ENCODE results near the gene CDH13.

Gene CDH13

GRCh38 chr16:83269048-83269447 lies 642.3 kb downstream of the CDH13 start:
- DNase-seq = no peak

- no peak for DNase-seq
These were observed 642.8 kb downstream of the CDH13 start for GRCh38 chr16:83269541-83269940.

DNA sequence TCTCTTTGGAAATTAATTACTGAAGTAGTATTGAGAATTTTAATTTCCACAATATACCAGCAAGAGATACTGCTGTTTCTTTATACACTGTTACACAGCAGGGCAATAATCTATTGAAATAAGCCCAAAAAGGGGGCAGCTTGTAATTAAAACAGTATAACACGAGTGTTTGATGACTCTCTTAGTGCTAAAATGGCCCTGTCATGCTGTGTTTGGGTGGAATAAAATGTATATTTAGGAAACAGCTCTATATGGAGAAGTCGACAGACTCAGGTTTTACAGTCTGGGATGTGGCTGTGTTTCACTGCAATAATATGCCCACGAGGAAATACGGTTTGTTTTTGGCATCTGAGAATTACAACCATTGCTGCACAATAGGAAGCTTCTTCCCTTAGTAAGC lies 643.3 kb downstream of the CDH13 start:
- DNase-seq = no peak

DNA sequence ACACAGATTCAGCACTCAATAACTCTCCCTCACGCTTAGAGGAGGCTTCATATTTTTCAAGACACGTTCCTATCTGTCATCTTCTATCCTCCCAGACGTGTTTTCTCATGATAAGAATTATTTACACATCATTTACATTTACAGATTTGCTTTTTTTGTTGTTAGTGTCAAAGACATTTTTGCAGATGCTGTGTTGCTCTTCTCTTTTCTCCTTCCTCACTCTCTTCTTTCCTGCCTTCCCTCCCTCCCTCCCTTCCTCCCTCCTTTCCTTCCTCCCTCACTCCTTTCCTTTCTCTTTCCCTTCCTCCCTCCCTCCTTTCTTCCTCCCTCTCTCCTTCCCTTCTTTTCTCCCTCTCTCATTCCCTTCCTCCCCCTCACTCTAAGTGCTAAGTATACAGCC lies 643.9 kb downstream of the CDH13 start:
- DNase-seq = no peak

DNA sequence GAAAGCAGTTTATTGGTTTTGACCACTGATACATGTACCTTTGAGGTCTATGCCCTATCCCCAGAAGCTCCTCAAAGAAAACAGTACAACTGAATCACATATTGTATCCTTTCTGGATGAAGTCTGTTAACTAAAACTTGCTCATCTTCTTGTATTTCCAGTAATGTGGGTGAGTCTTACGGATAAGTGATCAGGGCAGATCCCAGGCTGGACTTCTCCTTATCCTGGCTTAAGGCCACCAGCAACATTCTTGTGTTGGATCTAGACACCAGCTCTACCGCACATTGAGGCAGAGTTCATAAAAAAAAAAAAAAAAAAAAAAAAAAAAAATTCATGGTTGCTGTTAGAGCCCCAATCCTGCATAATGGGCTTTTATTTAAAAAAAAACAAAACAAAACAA lies 644.4 kb downstream of the CDH13 start:
- DNase-seq = no peak

DNA sequence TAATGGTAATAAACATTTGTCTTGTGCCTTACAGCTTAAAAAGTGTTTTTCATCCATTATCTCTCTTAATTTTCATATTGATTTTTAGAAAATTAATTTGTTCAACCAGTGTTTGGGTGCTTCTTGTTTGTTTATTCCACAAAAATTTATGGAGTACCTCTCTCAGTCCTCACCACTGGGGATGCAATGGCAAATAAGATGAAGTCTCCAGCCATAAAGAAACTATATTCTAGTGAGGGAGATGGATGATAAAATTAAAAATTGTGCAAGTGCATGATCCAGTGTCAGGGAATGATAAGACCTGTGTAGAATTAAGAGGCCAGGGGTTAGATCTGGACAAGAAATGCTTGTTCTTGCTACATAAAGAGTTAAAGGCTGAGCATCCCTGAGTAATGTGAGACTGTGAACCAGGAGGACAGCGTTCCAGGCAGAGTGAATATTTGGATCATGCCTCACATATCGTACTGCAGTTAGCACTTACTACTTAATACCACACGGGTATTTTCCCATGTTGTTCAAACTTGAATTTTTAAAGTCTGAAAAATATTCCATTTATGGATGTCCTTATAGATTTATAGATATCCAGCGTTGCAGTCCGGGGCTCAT lies 645.3 kb downstream of the CDH13 start:
- no peak for DNase-seq

- no peak for DNase-seq
These were observed 646.1 kb downstream of the CDH13 start for GRCh38 chr16:83272843-83273242.

DNA sequence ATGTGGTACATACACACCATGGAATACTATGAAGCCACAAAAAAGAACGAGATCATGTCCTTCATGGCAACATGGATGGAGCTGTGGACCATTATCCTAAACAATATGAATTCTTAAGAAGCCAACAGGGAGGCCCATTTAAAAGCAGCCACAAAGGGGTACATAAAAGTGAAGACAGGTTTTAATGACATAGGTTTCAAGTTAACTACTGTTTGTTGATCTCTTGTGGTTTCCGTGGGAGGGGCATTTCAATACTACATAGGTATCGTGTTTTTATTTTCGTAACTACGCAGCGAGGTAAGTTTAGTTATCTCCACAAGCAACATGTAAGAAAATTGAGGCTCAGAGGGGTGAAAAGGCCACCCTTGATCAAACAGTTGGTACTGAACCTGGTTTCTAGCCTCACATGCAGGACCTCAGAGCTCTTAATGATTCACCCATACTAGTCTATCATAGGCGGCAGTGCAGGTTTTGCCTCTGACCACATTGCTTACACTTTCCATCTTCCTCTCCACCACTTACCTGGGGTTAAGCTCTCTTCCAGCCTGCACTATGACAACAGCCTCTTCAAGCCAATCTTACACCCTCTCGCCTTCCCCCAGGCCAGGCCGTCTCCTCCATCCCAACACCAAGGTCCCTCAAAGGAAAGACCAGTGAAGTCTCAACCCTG lies 646.9 kb downstream of the CDH13 start:
- DNase-seq = no peak

- no peak for DNase-seq
These were observed 652.5 kb downstream of the CDH13 start for GRCh38 chr16:83279251-83279650.

DNA sequence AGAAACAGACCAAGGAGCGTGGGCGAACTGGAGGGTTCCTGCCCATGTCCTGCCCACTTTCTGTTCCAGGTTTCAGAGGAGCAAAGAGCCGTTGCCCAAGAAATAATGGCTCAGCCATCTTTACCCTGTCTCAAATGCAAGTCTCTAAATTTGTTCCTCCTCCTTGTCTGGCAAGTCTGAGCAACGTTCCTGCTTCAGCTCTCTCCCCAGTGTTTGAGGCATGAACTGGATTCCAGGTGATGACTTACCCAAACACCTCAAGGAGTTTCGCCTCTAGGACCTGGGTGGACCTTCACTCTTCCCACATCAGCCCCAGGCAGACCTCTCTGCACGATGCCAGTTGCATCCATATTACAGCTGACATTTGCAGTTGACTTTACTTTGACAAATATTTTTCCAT lies 659.2 kb downstream of the CDH13 start:
- DNase-seq = no peak

DNA sequence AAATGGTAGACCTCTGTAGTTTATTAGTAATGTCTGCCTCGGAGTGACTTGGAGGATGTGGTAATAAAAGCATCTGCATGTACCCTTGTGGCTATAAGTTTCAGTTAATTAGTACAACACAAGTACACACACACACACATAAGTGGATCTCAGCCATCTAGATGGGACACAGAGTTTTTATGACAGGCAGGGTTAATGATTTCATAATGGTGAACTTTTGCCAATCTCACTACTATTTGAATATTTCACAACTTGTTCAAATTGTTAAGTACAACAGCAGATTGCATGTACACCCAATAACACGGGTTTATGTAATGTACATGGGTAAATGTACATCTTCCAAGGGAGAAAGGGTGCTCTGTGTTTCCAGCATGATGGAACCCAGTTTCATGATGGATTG lies 669.7 kb downstream of the CDH13 start:
- DNase-seq = no peak

- DNase-seq = no peak
These were observed 671.8 kb downstream of the CDH13 start for GRCh38 chr16:83298541-83298940.

DNA sequence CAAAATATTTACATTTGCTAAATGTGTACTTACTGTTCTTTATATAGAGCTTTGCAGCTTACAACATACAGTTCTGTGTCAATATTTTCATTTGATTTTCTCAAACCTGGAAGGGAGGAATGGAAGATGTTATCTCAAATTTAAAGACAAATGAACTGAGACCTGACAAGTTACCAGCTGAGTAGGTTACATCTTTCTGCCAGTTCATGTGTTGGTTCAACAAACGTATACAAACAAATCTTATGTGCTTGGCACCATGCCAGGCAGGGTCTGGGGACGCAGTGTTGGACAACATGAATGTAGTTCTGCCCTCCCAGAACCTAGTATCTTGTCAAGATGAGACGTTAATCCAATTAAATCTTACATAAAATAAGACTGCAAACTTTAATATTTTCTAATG lies 673.6 kb downstream of the CDH13 start:
- no peak for DNase-seq

- DNase-seq = no peak
These were observed 675.2 kb downstream of the CDH13 start for GRCh38 chr16:83301971-83302370.

- no peak for DNase-seq
These were observed 676.1 kb downstream of the CDH13 start for GRCh38 chr16:83302853-83303252.

DNA sequence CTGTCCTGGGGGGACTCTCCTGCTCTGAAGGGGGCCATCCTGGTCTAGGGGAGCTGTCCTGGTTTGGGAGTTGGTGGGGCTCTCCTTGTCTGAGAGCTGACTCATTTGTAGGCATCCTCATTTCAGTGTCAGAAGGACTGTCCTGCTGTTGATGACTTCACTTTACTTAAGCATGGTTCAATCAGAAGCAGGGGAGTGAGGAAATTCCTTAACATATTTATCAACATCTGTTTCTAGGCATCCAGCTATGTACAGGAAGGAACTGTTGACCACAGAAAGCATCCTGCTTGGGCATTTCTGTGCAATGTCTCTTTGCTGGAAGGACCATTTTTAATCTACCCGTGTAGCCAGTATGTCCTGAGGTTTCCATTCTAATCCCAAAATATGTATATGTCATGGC lies 678.3 kb downstream of the CDH13 start:
- DNase-seq = no peak

GRCh38 chr16:83306961-83307593 lies 680.3 kb downstream of the CDH13 start:
- DNase-seq = no peak

GRCh38 chr16:83307594-83307992 lies 680.8 kb downstream of the CDH13 start:
- no peak for DNase-seq

DNA sequence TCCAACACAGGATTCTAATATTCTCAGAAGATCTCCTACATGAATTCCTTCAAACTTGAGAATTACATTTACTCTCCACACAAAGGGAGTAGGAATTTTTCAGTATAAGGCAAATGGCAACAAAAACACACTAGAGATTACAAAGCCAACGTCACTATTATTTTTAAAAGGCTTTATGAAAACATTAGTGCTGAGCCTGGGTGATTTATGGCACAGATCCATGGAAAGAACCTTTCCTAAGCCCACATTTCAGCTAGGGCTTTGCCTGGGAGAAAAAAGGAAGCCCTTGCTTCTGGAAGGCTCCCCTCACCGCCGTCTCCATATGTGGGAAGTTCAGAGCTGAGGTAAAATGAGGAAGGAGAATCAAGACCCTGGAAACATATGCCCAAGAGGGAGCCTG lies 681.6 kb downstream of the CDH13 start:
- no peak for DNase-seq

DNA sequence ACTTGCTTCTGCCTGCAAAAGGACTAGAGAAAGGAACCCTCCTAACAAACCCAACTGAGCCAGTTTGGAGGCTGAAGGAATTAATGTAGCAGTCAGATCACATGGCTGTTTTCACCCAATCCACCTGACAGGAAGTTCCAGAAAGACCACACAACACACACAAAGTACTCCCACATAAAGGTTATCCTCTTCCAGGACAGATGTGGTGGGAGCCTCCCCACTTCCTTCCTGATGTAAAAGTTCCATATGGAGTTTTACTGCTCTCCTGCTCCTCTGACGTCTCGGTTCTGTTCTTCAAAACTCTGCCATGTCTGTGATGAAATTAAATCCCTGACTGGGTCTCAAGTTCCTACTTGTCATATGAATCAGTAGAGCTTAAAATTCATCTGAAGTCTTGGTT lies 684.0 kb downstream of the CDH13 start:
- DNase-seq = no peak

DNA sequence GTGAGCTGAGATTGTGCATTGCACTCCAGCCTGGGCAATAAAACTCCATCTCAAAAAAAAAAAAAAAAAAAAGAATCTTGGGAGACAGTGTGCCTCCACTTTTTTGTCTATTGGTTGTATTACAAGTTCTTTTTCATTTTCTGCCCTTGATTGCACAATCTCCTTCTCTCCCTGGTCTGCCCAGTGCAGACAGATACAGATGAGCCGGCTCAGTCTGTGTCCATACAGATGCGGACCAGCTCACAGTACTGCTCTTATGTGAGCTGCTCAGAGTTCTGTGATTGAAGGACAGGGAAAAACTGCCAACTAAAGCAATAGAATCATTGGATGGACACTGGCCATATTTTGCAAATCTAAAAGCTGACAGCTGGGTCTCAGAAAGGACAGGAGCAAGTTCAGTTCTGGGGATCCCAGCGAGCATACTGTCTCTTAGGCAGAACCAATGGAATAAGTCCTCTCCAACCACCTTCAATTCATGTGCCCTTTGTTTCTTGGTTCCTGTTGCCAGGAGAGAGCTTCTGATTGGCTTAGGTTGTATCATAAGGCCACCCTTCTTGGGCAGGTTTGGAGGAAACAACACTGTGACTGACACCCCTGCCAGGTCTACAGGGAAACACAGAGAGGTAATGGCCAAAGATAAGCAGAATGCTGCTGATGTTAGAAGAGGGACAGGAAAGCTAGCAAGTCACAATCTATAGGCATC lies 685.4 kb downstream of the CDH13 start:
- no peak for DNase-seq

DNA sequence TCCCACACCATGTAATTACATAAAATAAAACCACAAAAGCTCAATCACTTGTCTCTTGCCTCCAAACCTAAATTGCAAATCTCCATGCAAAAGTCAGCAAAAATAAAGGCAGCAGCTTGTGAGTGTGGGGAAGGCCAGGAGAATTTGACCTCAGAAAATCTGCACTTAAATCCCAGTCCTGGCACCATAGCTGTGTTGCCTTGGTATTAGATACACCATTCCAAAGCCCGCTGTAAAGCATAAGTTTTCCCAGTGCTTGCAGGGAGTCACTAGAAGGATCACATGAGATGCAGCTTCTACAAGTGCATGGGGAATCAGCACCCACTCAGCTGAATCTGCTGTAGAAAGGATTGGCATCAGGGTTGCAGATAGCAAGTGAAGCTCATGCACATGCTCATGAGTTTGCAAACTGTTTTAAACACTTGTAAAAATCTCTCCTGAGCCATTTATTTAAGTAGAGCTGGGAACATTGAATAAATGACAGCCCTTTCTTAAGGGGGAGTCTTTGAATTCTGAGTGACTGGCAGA lies 686.0 kb downstream of the CDH13 start:
- no peak for DNase-seq

DNA sequence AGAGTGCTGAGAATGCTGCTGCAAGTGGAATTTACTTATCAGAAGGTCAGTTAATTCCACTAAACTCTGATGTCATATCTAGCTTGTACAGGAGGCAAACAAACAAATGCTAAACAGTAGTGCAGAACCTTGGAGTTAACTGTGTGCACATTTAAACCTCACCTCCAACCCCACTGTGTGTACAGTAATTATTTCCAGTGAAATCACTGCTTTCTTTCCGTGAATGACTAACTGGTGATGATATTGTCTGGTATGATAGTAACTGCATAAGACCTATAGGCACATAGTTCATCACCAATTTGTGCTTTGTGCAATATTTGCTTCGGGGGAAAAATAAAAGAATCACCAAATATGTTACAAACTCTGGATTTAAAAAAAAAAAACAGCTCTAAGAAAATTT lies 688.5 kb downstream of the CDH13 start:
- DNase-seq = no peak

- no peak for DNase-seq
These were observed 689.7 kb downstream of the CDH13 start for GRCh38 chr16:83316458-83316857.
